Fibroblast of skin of abdomen (primary cell): Measurements from ENCODE around the gene SMARCA2.
A peak's percentile ranks its signal among the peaks of the same experiment; 100 is the strongest.
"Not testable (repeated sequence)": the region's sequence is repeated elsewhere in the genome, so short reads cannot be mapped to it uniquely, and the experiment has no call there.

Experiments
- DNase-seq: peaks from one replicate; pipeline ENCODE4 v3.0.0-alpha.2; 2013

SMARCA2 gene

DNA sequence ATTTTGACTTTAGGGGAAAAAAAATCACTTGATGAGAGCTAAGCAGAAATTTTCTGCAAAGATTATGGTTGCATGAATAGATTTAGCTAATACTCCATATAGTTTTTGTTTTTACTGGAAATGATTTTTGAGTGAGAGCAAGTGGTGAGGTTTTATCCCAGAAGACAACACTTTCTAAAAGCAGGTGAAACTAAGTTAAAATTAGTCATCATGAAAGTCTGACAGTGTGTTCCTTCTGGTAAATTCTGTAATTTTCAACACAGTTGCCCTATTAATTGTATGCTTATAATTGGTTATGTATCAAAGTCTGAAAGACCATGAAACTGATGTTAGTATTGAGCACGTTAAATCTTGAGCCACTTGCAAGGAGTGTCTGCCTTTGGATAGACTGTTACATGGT lies 91.5 kb downstream of the SMARCA2 start:
- no peak for DNase-seq

DNA sequence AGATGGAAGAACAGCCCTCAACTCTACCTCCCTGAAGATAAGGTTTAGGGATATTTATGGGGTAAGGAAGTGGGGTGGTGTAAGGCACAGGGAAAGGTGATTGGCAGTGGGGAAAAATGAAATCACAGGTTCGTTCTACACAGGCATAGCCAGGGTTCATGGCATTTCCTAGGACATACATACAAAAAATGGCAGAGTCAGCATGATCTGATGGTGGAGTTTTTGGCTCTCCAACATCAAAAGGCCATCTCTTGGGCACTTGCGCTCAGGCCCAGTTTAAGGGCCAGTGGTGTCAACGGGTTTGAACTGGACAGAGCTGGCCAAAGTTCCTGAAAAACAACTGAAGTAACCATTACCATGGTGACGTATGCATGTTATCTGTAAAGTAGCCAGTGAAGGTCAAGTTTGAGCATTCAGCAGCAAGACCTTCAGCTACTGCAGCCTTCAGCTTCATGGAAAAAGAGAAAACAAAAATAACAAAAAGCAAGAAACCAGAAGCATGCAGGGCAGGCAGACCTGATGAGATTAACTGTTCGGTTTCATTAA lies 92.8 kb downstream of the SMARCA2 start:
- DNase-seq = no peak

DNA sequence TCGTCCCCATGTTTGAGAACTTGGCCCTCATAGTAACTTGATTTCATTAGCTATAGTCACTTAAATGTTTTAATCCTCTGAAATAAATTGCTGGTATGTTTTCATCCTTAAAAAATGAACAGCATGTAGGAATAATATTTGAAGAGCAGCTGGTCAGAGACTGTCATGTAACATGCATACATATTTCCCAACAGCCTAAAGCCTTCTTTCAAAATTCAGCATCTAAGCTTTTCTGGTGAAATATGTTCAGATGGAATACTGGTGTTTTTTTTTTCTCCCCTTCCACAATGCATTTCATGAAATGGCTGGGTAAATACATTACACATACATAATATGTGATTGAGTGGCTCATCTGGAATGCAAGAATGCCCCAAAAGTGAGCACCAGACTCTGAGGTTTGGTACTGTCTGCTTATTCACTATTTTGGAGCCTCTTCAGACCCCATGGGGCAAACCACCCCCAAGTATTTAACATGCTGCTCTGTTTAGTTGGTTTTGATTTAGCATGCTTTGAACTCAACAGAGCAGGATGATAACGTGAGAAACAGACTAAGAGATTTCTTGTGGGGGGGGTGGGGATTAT lies 94.0 kb downstream of the SMARCA2 start:
- peak; percentile 99 for DNase-seq

DNA sequence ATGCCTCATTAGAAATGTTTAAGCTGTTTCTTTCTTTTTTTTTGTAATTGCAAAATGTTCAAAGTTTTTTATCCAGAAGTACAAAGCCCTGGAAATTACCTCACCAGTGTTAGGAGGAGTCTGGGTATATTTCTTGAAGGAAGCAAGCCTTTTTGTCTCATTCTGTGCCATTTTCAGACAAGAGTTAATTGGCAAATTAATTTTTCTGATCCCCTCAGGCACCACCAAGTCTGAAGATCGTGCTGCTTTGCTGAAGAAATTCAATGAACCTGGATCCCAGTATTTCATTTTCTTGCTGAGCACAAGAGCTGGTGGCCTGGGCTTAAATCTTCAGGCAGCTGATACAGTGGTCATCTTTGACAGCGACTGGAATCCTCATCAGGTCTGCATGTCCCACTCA lies 94.9 kb downstream of the SMARCA2 start:
- DNase-seq = no peak

DNA sequence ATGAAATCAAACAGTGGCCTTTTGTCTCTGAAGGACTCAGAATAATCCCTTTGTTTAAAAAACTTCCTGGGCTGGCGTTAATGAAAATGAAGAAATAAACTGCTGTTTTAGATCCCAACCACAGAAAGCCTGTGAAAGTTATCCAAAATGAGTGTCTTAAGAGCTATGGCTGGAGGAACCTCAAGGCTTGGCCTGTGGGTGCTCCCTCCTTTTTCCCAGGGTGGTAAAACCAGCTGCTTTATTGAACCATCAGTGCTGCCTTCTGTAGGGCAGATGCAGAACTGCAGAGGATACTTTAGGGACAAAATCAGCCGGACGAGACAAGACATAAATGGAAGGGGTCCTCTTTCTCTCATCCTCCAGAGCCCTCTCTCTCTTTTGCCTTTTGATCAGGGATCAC lies 100.9 kb downstream of the SMARCA2 start:
- DNase-seq = peak; percentile 17

DNA sequence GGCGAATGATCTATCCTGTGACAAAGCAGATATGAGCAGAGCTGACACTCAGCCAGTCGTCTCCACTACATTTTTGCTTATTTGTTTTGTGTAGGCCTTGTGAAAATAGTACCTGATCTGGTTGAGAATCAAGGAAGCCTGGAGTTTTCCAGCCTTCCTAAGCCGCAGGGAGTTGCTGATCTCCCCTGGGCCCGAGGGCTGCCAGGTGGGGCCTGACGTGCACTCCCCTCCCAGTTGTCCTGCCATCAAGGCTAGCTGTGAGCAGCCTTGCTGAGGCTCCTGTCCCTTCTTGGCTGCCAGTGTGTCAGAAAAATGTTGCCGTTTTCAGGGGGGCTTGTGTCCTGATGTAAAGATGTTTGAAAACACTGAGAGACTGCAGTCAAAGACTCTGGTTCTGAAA lies 102.4 kb downstream of the SMARCA2 start:
- DNase-seq = no peak

DNA sequence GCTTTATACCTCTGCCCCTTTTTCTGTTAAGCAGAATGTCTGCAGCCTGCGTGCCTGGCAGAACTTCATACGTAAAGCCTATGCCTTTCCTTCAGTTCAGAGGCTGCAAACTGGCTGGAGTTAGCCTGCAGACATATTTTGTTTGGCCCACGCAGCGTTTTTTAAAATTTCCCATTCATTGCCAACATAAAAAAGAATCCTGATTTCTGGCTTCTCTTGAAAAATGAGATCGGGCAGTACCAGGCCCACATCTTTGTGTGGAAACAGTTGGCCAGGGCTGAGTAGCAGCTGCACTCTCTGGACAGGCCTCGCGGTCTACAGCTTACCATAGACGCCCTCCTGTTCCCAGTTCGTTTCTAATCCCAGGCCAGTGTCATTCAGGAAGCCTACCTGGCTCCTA lies 104.4 kb downstream of the SMARCA2 start:
- no peak for DNase-seq

DNA sequence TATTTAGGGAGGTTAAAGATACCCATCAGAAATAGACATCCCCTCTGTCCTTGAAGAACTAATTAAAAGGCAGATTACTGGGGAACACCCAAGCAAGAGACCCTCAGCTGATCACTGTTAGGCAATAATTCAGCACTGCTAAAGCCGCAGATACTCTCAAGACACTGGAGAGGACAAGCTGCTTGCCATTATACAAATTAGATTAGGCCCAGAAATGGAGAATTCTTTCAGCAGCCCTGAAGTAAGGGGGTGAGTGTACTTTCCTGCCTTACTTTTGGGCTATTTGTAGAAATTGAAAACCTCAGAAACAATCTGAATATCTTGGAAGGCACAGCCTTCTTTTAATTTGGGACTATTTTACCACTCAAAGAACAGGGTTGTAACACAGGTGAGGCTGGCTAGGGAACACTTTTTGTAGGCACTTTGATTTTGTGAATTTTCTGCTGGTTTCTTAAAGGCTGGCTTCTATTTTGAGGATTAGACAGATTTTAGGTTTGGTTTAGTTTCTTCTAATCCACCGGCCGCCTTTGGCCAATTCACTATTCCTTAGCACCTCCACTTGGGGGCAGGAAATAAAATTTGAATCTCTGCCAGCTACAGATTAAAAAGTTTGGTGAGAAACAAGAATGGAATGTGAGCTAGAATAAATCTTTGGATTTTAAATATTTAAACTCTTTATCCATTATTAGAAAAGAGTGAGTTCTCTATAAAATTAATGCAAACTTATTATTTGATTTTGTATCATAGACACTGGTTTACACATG lies 106.0 kb downstream of the SMARCA2 start:
- DNase-seq = peak; percentile 63

DNA sequence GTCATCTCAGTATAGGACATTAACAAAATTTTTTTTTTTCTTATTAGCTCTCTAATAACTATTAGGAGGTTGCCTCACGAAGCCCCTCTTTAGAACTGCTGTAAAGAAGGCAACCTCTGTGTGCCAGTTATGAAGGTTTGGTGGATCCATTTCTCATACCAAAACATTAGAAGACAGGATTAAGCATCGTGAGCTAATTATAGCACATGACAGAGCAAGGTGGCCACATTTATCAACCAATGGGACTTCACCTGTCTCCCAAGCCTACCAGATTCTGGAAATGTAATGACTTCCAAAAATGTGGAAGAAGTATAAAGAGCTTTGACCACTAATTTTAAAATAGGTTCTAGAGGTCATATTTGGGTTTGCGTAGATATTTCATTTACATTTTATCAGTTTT lies 107.2 kb downstream of the SMARCA2 start:
- DNase-seq = no peak

DNA sequence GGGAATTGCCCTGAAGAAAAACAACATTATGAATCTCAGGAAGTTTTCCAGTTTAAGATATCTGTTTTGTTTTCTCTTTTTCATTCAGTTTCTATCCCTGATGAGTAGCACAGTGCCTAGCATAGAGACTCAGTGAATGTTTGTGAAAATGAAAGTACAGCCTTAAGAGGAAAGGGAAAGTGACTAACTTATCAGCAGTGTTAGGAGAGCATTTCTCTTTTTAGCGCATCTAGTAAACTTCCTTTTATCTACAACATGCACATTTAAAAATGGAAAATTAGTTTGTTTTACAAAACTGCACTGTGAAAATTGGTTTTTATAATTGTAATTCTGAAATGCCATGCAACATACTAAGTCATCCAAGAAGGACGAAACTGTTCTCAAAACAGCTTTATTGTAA lies 110.8 kb downstream of the SMARCA2 start:
- DNase-seq = no peak

DNA sequence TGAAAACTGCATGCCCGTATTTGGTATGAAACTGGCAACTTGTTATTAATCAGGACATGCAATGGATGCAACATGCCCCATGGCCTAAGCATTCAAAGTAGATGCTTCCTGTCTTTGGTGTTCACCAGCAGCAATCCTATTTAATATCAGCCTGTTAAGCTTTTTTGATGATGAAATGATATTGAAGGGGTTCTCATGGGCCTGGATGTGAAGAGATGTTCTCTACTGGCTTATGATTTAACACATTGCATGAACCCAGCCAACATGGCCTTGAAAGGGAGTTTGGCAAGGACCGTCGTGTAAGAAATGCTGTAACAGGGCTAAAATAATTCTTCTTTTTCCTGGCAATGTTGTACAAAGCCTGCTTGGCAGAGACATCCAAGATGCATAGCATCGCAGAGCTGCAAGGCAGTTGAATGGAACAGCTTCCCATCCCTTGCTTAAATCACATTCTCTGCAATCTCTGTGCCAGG lies 111.2 kb downstream of the SMARCA2 start:
- peak; percentile 34 for DNase-seq

DNA sequence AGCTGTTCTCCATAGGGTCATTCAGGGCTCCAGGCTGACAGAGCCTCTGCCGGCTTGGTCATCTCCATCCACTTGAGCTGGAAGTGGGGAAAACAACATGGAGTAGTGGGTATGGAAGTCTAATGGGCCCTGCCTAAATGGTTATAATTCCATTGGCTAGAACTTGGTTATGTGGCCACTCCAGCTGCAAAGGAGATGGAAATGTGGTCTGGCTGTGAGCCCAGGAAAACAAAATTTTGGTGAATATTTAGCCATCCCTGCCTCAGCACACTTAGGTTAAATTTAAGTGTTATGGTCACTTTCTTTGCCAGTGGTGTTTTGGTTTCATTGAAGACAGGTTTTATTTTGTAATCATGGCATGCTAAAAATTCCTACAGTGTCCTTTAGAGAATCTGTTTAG lies 112.3 kb downstream of the SMARCA2 start:
- DNase-seq = peak; percentile 74

DNA sequence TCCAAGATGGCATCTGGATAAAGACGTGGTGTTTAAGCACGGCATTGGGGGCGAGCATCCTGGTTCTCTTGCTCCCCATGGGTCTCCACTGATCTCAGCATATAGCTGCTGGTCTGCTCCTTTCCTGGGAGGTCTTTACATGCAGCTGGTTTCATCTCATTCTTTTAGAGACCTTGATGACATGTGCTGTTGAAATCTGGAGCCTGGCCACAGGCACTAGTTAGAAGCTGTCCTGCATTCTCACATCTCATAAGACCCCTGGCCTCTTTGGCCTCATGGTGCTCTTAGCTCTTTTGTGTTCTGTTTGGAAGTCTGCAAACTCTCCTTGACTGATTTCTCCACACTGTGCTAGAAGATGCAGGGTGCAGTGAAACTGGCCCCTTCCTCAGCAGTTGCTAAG lies 113.0 kb downstream of the SMARCA2 start:
- no peak for DNase-seq

DNA sequence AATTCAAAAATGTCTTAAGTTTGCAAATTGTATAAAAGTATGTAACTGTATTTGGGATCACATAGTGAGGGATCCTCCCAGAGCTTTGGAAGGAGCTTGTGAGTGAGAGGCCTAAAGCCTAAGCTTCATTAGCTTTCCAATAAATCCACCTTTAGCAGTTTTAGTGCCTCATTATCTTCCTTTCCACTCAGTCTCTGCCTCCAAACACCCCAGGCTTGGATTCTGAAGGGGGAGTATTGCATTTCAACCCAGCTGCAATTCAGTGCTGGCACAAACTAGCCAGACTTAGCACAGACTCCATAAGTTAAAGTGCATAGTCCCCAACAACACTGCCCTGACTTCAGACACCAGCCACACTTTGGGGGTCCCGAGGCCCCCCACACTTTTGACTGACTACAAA lies 113.5 kb downstream of the SMARCA2 start:
- no peak for DNase-seq

DNA sequence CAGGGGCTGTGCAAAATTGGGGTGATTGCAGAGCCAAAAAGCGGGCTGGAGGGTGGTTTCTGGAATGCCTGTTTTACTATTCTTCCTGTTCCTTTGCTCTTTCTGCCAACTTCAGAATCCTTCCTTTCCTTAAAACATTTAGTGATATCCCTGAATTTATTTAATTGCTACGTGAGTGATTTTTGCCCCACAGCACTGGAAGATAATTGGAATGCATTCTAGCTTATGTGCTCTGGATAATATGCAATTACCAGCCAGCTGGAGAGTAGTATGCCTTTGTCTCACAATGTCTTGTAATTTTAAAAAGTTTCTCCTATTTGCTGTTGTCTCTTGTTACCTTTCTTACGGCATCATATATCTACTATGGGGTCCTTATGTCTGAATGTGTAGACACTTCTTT lies 115.8 kb downstream of the SMARCA2 start:
- DNase-seq = no peak

DNA sequence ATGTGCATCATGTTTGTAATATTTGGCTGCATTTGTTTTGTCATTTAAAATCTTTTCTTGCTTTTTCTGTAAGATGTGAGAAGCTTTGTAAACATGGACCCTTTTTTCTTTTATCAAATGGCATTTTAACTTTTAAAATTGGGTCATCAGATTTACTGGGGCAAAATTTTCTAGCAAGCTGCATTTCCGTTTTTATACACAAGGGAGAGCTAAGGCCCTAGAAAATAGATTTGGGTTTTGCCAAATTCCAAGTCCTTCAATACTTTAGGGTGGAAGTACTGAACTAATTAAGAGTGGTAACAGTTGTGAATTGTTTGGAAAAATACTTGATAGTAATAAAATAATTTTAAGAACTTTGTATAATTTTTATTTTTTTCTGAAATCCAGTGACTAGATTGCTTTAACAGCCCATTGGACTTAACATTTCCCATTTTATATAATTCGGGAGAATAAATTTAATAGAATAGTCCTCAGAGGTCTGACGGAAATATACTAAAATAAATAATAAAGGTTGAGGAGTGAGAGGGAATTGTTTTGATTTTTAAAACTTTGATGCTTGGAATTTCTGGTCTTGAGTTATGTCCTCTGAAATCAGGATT lies 117.4 kb downstream of the SMARCA2 start:
- DNase-seq = peak; percentile 52

DNA sequence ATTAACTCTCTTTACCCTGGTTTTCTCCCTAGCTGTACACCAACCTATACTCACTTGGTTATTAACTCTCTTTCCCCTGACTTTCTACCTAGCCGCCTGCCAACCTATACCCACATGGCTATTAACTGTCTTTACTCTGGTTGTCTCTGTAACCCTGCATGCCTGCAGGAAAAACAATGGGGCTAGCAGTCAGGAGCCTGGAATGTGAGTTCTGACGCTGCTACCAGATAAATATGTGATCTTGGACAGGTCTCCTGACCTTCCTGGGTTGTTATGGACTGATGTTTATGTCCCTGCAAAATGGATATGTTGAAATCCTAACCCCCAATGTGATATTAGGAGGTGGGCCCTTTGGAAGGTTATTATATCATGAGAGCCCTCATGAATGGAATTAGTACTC lies 119.2 kb downstream of the SMARCA2 start:
- no peak for DNase-seq

DNA sequence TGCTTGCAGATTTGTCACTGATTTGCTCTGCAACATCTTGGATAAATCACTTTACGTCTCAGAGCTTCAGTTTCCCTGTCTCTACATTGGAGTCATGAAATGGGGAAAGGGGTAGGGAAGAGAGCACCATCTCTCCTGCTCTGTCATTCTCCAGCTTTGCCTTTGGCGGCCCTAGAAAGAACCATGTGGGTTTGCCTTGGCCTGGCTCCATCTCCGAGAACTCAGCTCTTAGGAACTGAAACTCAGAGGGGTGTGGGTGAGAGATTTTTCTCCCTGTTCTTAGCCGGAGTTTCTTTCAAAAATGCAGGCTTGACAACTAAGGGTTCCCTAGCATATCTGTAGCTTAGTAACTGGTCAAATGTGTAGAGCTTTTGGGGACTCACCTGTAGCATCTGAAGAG lies 123.5 kb downstream of the SMARCA2 start:
- no peak for DNase-seq

DNA sequence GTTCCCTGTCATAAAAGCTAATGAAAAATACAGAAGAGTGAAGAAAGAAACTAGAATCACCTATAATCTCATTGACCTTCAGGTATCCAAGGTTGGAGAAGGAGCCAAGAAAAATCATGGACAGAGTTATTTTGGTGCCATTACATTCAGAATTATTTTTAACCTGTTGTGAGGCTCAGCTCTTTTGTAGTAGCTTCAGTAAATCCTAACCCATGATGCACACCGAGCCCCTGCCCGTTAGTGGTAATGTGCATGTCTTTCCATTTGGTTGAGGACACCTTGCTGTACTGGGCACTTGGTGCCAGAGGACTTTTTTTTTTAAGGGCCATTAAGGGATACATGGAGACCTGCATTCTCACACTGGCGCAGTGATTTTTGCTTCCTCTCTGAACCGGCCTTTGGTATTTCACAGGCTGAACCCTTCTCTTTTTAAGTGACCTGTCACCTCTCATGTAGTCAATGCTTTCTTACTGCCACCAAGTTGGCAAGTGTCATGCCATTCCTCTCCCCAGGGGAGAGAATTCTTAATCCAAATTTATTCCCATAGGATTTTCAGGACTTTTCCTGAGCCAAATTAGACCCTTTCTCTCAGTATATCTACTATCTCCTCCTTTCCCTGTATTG lies 125.6 kb downstream of the SMARCA2 start:
- no peak for DNase-seq

DNA sequence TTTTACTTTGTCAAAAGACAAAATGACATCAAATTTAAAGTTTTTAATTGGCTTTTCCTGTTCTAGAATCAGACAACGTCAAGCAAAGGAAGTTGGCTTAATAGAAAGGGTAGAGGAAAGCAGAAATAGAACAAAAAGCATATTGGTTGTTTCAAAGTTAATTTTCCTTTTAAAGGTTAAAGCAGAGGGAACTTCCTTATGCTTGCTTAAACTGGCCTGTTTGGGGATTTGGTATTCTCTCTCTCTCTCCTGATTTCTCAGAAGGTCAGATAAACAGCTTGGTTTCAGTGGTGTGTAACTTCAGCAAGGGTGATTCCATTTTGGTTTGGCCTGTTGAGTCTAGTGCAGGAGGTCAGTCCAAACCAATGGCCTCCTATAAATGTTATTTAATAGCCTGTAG lies 127.1 kb downstream of the SMARCA2 start:
- DNase-seq = no peak

DNA sequence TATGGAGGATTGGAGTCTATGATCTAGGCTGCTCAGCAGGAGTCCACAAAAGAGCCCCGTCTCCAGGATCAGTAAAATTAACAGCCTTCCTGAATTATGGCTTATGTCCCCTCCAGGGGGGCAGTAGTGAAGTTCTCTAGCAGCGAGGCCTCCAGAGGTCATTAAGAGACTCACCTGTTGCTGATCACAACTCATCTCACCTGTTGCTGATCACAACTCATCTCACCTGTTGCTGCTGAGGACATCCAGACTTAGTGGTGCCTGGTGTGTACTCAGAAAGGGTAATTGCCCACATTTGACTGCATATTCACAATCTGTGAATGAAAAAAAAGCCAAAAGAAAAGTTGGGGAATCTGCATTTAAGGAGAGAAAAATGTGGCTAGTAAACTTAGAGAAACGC lies 129.5 kb downstream of the SMARCA2 start:
- no peak for DNase-seq

DNA sequence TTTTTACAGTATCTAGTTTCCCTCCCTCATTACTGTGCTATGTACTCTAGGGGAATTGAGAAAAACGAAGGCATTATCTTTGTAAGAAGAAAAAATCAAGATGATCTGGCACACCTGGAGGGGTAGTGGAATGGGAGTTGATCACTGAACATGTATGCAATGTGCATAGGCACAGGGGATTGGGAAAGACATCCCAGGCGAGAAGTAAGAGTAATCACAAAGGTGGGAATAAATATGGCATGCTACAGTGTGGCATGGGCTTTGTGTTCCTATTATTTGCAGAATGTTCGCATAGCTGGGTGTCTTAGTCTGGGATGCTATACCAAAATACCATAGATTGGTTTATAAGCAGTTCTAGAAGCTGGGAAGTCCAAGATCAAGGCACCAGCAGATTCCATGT lies 130.6 kb downstream of the SMARCA2 start:
- no peak for DNase-seq

DNA sequence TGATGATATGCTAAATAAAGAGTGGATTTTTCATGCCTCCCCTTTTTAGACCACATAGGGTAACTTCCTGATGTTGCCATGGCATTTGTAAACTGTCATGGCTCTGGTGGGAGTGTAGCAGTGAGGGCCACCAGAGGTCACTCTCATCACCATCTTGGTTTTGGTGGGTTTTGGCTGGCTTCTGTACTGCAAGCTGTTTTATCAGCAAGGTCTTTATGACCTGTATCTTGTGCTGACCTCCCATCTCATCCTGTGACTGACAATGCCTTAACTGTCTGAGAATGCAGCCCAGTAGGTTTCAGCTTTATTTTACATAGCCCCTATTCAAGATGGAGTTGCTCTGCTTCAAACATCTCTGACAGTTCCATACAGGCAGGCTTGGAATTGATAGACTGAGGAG lies 131.6 kb downstream of the SMARCA2 start:
- not testable (repeated sequence) for DNase-seq
